Lower lobe of right lung (tissue), 2 donors: Measurements from ENCODE around the gene TRPV4. TPM values are rescaled to one million over a fixed set of nuclear protein-coding genes. Genes with fewer than 3 reads are reported as not detected.
A peak's percentile ranks its signal among the peaks of the same experiment; 100 is the strongest.

Experiments
- ATAC-seq, 2 donors: fragments of 200-7000 bp; cut with Tn5 transposase; one replicate each; pipeline ENCODE4 v1.9.1; 2020 to 2022; ENCODE audit warnings: mild to moderate bottlenecking in 2 of 2, moderate library complexity in 2 of 2
- DNase-seq: peaks from one replicate; pipeline ENCODE4 v3.0.0-alpha.2; 2020
- H3K27ac ChIP-seq: fragments of 200-600 bp; one replicate; pipeline ENCODE4 v1.8.0; 2022
- H3K27me3 ChIP-seq: fragments of 200-600 bp; one replicate; pipeline ENCODE4 v1.8.0; 2022; ENCODE audit warnings: low read depth
- H3K36me3 ChIP-seq: fragments of 200-600 bp; one replicate; pipeline ENCODE4 v1.8.0; 2022; ENCODE audit warnings: mild to moderate bottlenecking
- H3K4me1 ChIP-seq: fragments of 200-600 bp; one replicate; pipeline ENCODE4 v1.8.0; 2022
- H3K4me3 ChIP-seq: fragments of 200-600 bp; one replicate; pipeline ENCODE4 v1.8.0; 2022; ENCODE audit warnings: mild to moderate bottlenecking
- H3K9me3 ChIP-seq: fragments of 200-600 bp; one replicate; pipeline ENCODE4 v1.8.0; 2022
- CTCF ChIP-seq: fragments of 200-600 bp; IDR thresholded peaks from one replicate; pipeline ENCODE4 v1.8.0; 2022; ENCODE audit warnings: antibody characterized with exemption, mild to moderate bottlenecking
- intact Hi-C: fragments of 100-400 bp; cut with DNase I; formaldehyde crosslinking; loops from one replicate; pipeline ENCODE4 v1.11.0; 2022
- total RNA-seq: library from RNA; stranded (reverse); fragmentation: NEBNext Ultra II Directional; extraction: Animal tissue kit (Norgen Biotek cat#: 25700); gene quantifications from one replicate; pipeline ENCODE4 v1.2.1, GENCODE V29; 2021
- donor health status: DM: no; HTN: yes; CAD: no; lungs with severe emphysema.

The TRPV4 gene
- total RNA-seq, 1 donor from 2014 or later = 7.7 TPM

DNA sequence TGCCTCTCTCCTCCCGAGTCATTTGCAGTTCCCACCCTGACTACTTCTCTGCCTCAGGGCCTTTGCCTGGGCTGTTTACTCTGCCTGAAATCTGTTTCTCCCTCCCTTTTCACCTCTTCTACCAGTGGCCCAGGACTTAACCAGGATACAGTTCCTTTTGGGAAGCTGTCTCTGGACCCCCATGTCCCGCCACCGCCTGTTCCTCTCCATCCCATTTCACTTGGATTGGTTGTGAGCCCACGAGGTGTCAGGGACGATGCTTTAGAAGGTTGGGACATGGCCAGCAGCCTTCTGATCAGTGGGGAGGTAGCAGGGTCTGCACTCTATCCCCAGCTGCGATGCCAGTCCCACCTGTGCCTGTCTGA lies 67.8 kb downstream of the TRPV4 start:
- no peak for TF ChIP-seq CTCF
- peaks cover 12% of the 10 kb centered on the region for H3K4me1 ChIP-seq
- H3K4me3 ChIP-seq = no peak overlapping the region
- DNase-seq (peak; percentile 16), ATAC-seq (no peak)
- H3K9me3 ChIP-seq = peaks cover 5% of the 10 kb centered on the region
- H3K27me3 ChIP-seq = no peaks in the 10 kb centered on the region
- H3K27ac ChIP-seq = no peak overlapping the region
- intact Hi-C loops = no loop called here
- no peaks in the 10 kb centered on the region for H3K36me3 ChIP-seq

GRCh38 chr12:109764776-109765445 lies 68.3 kb downstream of the TRPV4 start:
- intact Hi-C loops = no loop called here

DNA sequence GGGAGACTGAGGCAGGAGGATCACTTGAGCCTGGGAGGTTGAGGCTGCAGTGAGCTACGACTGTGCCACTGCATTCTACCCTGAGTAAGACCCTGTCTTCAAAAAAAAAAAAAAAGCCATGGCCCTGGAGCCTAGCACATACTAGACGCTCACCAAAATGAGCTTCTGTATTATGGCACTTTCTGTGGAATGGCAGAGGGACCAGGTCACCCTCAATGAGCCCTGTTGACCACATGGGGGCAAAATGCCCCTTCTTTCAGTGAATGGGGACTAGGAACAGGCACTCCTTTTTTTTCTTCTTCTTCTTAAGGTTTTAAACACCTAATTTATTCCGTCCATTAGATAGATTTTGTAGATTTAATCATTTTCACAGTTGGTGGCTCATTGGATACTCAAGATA lies 69.1 kb downstream of the TRPV4 start:
- Histone ChIP-seq H3K27ac (no peak overlapping the region), H3K9me3 (peaks cover 5% of the 10 kb centered on the region), H3K4me1 (peaks cover 14% of the 10 kb centered on the region), H3K4me3 (no peak overlapping the region), H3K36me3 (no peaks in the 10 kb centered on the region), H3K27me3 (no peaks in the 10 kb centered on the region)
- intact Hi-C loops = no loop called here
- ATAC-seq = no peak
- DNase-seq = peak; percentile 5
- TF ChIP-seq CTCF = no peak

More at GRCh38 chr12:109764776-109765445, 68.3 kb downstream of the TRPV4 start:
- no peak overlapping the region for H3K27ac ChIP-seq
- peak; percentile 28 for DNase-seq
- no peak overlapping the region for H3K4me3 ChIP-seq
- H3K27me3 ChIP-seq = no peaks in the 10 kb centered on the region
- no peak for ATAC-seq
- H3K9me3 ChIP-seq = peaks cover 5% of the 10 kb centered on the region
- TF ChIP-seq CTCF = no peak
- H3K36me3 ChIP-seq = no peaks in the 10 kb centered on the region
- H3K4me1 ChIP-seq = peaks cover 14% of the 10 kb centered on the region

GRCh38 chr12:109763201-109763841 lies 69.9 kb downstream of the TRPV4 start:
- peak in 1 of 2 donors; percentile 41 for ATAC-seq
- no peaks in the 10 kb centered on the region for H3K27me3 ChIP-seq
- no peak overlapping the region for H3K27ac ChIP-seq
- peaks cover 5% of the 10 kb centered on the region for H3K9me3 ChIP-seq
- intact Hi-C loops = no loop called here
- no peak overlapping the region for H3K4me3 ChIP-seq
- no peak for TF ChIP-seq CTCF
- peaks cover 14% of the 10 kb centered on the region for H3K4me1 ChIP-seq
- no peaks in the 10 kb centered on the region for H3K36me3 ChIP-seq
- peak; percentile 45 for DNase-seq

DNA sequence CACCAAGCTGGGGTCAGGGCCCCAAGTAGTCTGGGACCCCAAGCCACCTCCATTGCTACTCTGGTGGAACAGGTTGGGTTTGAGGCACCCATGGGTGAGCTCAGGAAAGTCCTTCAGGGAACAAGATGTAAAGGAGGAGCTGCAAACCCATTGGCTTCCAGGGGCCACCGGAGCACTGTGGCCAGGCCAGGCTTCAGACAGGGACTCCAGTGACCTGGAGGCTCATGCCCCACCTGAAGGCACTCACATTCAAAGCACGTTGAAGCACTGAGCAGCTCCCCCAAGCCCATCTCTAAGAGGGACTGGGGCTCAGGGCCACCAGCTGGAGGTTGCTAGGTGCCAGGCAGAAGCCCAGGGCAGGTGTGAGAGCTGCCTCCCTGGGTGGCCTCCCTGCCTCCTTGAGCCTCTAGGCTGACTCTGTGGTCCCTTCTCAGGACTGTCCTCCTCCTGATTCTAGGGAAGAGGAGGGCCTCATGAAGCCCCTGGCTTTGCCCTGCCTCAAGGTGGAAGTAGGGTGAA lies 70.5 kb downstream of the TRPV4 start:
- no peak for DNase-seq
- ATAC-seq = no peak
- Histone ChIP-seq H3K27ac (no peak overlapping the region), H3K4me1 (peaks cover 14% of the 10 kb centered on the region), H3K4me3 (no peak overlapping the region), H3K27me3 (no peaks in the 10 kb centered on the region), H3K36me3 (no peaks in the 10 kb centered on the region), H3K9me3 (peaks cover 5% of the 10 kb centered on the region)
- TF ChIP-seq CTCF = no peak
- intact Hi-C loops = no loop called here
